Measurements from ENCODE around the gene WNT9B. TPM values are rescaled to one million over a fixed set of nuclear protein-coding genes. Genes with fewer than 3 reads are reported as not detected.

WNT9B gene
- total RNA-seq, result under 1 TPM in 3 of 4 donors, not detected in 1; 0.42 to 0.66 (median 0.65) TPM

GRCh38 chr17:46851029-46851741, at the start of gene WNT9B:
TSS of gene WNT9B (plus strand) at chr17:46851583. CDS start at chr17:46851639, 56 bp downstream.
- TF ChIP-seq POLR2A (IDR thresholded peaks at IDR 0.05; ENCODE audit: low read depth) (no peak), POLR2AphosphoS5 (IDR thresholded peaks at IDR 0.05) (no peak), CTCF (IDR thresholded peaks at IDR 0.05) (no peak), EP300 (IDR thresholded peaks at IDR 0.05) (no peak)
- DNase-seq (ENCODE audit: extremely low spot score), result no peak
- Histone ChIP-seq H3K4me1 (peaks cover 6 to 17% (median 15%) of the 10 kb centered on the region in 4 donors), H3K27ac (replicated peaks in 1 of 4) (no peak within 1 kb of the TSS), H3K4me3 (peak within 1 kb of the TSS; percentile 45 to 55 (median 49)), H3K27me3 (peaks cover 0 to 89% (median 28%) of the 10 kb centered on the region in 4 donors), H3K9me3 (no peaks in the 10 kb centered on the region), H3K36me3 (no peaks in the 10 kb centered on the region)
- intact Hi-C loops (cut with DNase I), result no loop called here
- WGBS, result 2% methylated on average over 30 of the region's 75 CpGs

- H3K27ac ChIP-seq (replicated peaks in 1 of 4), result no peak overlapping the region
- no peaks in the 10 kb centered on the region for H3K36me3 ChIP-seq
- WGBS, result 75% methylated on average over 7 of the region's 7 CpGs
- H3K4me3 ChIP-seq, result no peak overlapping the region
- intact Hi-C loops (cut with DNase I), result no loop called here
- peaks cover 0 to 3% (median 0%) of the 10 kb centered on the region in 4 donors for H3K27me3 ChIP-seq
- DNase-seq (ENCODE audit: extremely low spot score), result no peak
- TF ChIP-seq EP300 (IDR thresholded peaks at IDR 0.05), result no peak
- no peak for TF ChIP-seq POLR2AphosphoS5 (IDR thresholded peaks at IDR 0.05)
- TF ChIP-seq POLR2A (IDR thresholded peaks at IDR 0.05; ENCODE audit: low read depth), result no peak
- no peak for TF ChIP-seq CTCF (IDR thresholded peaks at IDR 0.05)
- H3K9me3 ChIP-seq, result no peaks in the 10 kb centered on the region
- no peaks in the 10 kb centered on the region for H3K4me1 ChIP-seq
Observed at GRCh38 chr17:46802800-46803199, 48.6 kb upstream of the WNT9B start.

- Histone ChIP-seq H3K27ac (replicated peaks in 1 of 4) (no peak overlapping the region), H3K4me1 (no peaks in the 10 kb centered on the region), H3K27me3 (peaks cover 0 to 3% (median 0%) of the 10 kb centered on the region in 4 donors), H3K9me3 (no peaks in the 10 kb centered on the region), H3K36me3 (no peaks in the 10 kb centered on the region), H3K4me3 (no peak overlapping the region)
- WGBS, result 94% methylated on average over 5 of the region's 5 CpGs
- TF ChIP-seq POLR2A (IDR thresholded peaks at IDR 0.05; ENCODE audit: low read depth) (no peak), EP300 (IDR thresholded peaks at IDR 0.05) (no peak)
- DNase-seq (ENCODE audit: extremely low spot score), result no peak
- intact Hi-C loops (cut with DNase I), result no loop called here
Observed at GRCh38 chr17:46803544-46803943, 47.8 kb upstream of the WNT9B start.

- TF ChIP-seq POLR2A (IDR thresholded peaks at IDR 0.05; ENCODE audit: low read depth) (no peak), CTCF (IDR thresholded peaks at IDR 0.05) (no peak), POLR2AphosphoS5 (IDR thresholded peaks at IDR 0.05) (no peak), EP300 (IDR thresholded peaks at IDR 0.05) (no peak)
- no peak overlapping the region for H3K4me3 ChIP-seq
- H3K27me3 ChIP-seq, result peaks cover 0 to 3% (median 0%) of the 10 kb centered on the region in 4 donors
- no peak overlapping the region for H3K27ac ChIP-seq (replicated peaks in 1 of 4)
- no peaks in the 10 kb centered on the region for H3K9me3 ChIP-seq
- H3K36me3 ChIP-seq, result no peaks in the 10 kb centered on the region
- no peak for DNase-seq (ENCODE audit: extremely low spot score)
- intact Hi-C loops (cut with DNase I), result no loop called here
- no peaks in the 10 kb centered on the region for H3K4me1 ChIP-seq
- WGBS, result 97% methylated on average over 6 of the region's 6 CpGs
Observed at GRCh38 chr17:46805771-46806170, 45.6 kb upstream of the WNT9B start.

DNA sequence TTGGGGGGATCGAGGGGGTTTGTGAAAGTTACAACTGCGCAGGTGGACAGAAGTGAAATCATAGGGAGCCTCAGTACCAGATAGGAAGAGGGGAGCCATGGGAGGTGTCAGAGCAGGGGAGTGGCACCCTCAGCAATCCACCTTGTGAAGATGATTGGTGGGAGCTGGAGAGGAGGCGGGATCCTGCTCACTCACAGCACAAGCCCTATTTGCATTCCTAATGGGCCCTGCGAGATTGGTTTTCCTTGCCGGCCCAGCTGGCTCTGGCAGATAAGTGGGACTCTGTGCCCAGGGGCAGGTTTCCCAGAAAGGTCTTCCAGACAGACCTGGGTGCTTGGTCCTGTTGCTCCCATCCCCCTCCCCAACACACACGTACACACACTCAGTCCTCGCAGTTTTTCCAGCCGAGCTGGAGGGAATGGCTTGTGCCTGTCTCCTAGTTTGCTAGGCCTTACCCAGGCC, 42.2 kb upstream of the WNT9B start:
- Histone ChIP-seq H3K36me3 (no peaks in the 10 kb centered on the region), H3K4me1 (peaks cover 0 to 12% (median 8%) of the 10 kb centered on the region in 4 donors), H3K27ac (replicated peaks in 1 of 4) (no peak overlapping the region), H3K9me3 (no peaks in the 10 kb centered on the region), H3K4me3 (no peak overlapping the region), H3K27me3 (peaks cover 0 to 30% (median 0%) of the 10 kb centered on the region in 4 donors)
- no peak for DNase-seq (ENCODE audit: extremely low spot score)
- TF ChIP-seq CTCF (IDR thresholded peaks at IDR 0.05) (no peak), POLR2AphosphoS5 (IDR thresholded peaks at IDR 0.05) (no peak), EP300 (IDR thresholded peaks at IDR 0.05) (no peak), POLR2A (IDR thresholded peaks at IDR 0.05; ENCODE audit: low read depth) (no peak)
- intact Hi-C loops (cut with DNase I), result no loop called here
- 88% methylated on average over 7 of the region's 8 CpGs for WGBS

Measured in esophagus muscularis mucosa (tissue), 4 donors.